Adrenal gland (tissue), 12 donors: ENCODE results near the gene SYNE1. TPM values are rescaled to one million over a fixed set of nuclear protein-coding genes. Genes with fewer than 3 reads are reported as not detected.

Experiments used
- DNase-seq, 7 donors: peaks; one replicate each; pipeline ENCODE4 v3.0.0-alpha.2; 2019 to 2020
- H3K27ac ChIP-seq, 5 donors: fragments of 200-600 bp; sonication (generic) in 4 of 5; 1 replicate in 3 of 5; 2 replicates in 2 of 5; pipeline versions ENCODE4 v1.5.1 to v1.8.0; 2016 to 2020; ENCODE audit warnings: mild to moderate bottlenecking in 1 of 5
- H3K27me3 ChIP-seq: fragments of 200-600 bp; 2 replicates; pipeline ENCODE4 v1.8.0; 2021
- H3K36me3 ChIP-seq, 2 donors: fragments of 200-600 bp; replicated peaks in 1 of 2; 1 replicate in 1 of 2; 2 replicates in 1 of 2; pipeline versions ENCODE4 v1.5.1 to v1.8.0; 2018 to 2022
- H3K4me1 ChIP-seq, 2 donors: fragments of 200-600 bp; replicated peaks in 1 of 2; 1 replicate in 1 of 2; 2 replicates in 1 of 2; pipeline versions ENCODE4 v1.5.1 to v1.8.0; 2018 to 2021
- H3K4me3 ChIP-seq, 4 donors: fragments of 200-600 bp; sonication (generic) in 3 of 4; one replicate each; pipeline ENCODE4 v1.5.1; 2016 to 2018
- H3K9me3 ChIP-seq, 3 donors: fragments of 200-600 bp; sonication (generic) in 1 of 3; replicated peaks in 1 of 3; 1 replicate in 2 of 3; 2 replicates in 1 of 3; pipeline versions ENCODE4 v1.5.1 to v1.8.0; 2016 to 2021
- CTCF ChIP-seq, 6 experiments: fragments of 450-650 bp in 4 of 6; fragments of 200-600 bp in 2 of 6; sonication (generic) in 1 of 6; IDR thresholded peaks; 1 replicate in 5 of 6; 2 replicates in 1 of 6; pipeline versions ENCODE4 v1.5.1 to v1.8.0; 2016 to 2021; ENCODE audit warnings: antibody characterized with exemption in 6 of 6, mild to moderate bottlenecking in 2 of 6, moderate library complexity in 1 of 6
- POLR2A ChIP-seq, 2 donors: fragments of 450-650 bp; IDR thresholded peaks; one replicate each; pipeline ENCODE4 v1.6.1; 2017; ENCODE audit warnings: antibody characterized with exemption in 2 of 2, mild to moderate bottlenecking in 2 of 2, moderate library complexity in 1 of 2
- WGBS, 4 donors: extraction: QIAGEN DNeasy Blood & Tissue Kit in 2 of 4; methylation state at CpG; one replicate each; pipeline versions ENCODE4 v1.1.5 to v1.1.7; 2013 to 2017; 5-methylcytosine and 5-hydroxymethylcytosine counted together
- intact Hi-C, 2 donors: fragments of 100-400 bp; cut with DNase I; formaldehyde crosslinking; loops; one replicate each; pipeline versions ENCODE4 v1.14.1 to v1.15.0; 2022 to 2023
- polyA plus RNA-seq, 3 donors: library from polyadenylated mRNA; stranded (reverse); fragments of 200-250 nt in 2 of 3; fragments of 350-450 nt in 1 of 3; fragmentation: Illumina TruSeq in 1 of 3; extraction: RNeasy Lipid Tissue Mini Kit (QIAGEN cat#74804) in 1 of 3; gene quantifications; one replicate each; pipeline ENCODE4 v1.2.3, GENCODE V29; 2013 to 2014
- total RNA-seq, 9 donors: library from RNA; depleted of rRNA in 4 of 9; stranded (reverse); fragments of >200 nt in 4 of 9; fragments of 120-200 nt in 1 of 9; fragmentation: NEBNext Ultra II Directional in 1 of 9; extraction: Animal tissue kit (Norgen Biotek cat#: 25700) in 1 of 9; gene quantifications; one replicate each; pipeline versions ENCODE4 v1.1.0 to v1.2.4, GENCODE V29; 2013 to 2023
- donor health status: healthy with polysubstance abuse.
- donor health status: Bipolar disorder and iron deficiency.
- donor health status: DM: yes; HTN: yes; CAD: no.
- donor health status: DM: no; HTN: no; CAD: no.
- donor health status: DM: no; HTN: no; CAD: no.
- donor health status: DM: yes; HTN: yes; CAD: no.

The SYNE1 gene
- total and polyA plus RNA-seq, 12 donors: 29.0 to 170 (median 93.1) TPM

DNA sequence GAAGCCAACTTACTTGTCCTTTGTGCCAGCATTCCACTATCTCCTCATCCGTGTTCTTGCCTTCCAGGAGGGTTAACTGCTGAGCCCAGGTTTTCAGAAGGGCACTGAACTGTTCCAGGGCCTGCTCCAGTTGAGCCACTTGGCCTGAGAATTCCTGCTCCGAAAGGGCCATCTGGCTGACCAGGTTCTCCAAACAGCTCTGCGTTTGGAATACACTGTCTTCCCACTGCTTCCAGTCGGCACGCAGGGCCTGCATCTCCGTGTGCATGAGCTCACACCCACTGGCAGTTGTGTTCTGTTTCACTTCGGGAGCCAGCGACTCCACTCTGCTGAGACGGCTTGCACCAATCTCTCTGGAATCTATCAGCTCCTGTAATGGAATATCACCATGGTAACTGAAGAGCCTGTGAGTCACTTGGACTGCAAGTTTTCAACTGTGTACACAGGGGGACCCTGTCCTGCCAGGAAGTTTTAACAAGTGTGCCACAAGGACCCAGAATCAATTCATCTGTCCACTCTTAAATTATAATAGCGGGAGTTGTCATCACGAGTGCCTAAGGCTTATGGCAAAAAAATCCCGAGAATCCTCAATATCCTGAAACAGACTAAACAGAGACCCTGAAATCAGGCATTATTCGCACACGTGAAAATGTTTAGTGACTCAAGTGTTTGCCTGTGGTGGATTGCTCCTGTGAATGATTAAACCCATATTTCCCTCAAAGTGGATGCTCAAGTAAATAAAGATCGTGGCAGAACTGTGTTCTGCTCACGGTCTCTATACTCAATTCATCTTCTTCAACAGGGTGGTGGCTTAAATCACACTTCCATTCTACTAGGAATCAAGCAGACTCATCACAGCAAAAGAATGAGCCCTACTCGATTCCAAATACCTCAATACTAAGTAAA is 255.9 kb downstream of the SYNE1 start:
- intact Hi-C loops: no loop called here
- 16 to 22% (median 20%) methylated on average over 12 to 17 of the region's 17 CpGs for WGBS, 4 donors
- Histone ChIP-seq H3K4me1 (peaks cover 8 to 23% of the 10 kb centered on the region in 2 donors), H3K9me3 (no peaks in the 10 kb centered on the region), H3K27me3 (no peaks in the 10 kb centered on the region), H3K27ac (peak overlapping the region; percentile 61 to 95 (median 90)), H3K4me3 (peak overlapping the region in 3 of 4 donors; percentile 39 to 62 (median 54)), H3K36me3 (peaks cover 0 to 4% of the 10 kb centered on the region in 2 donors)
- peak; percentile 77 to 93 (median 86) for DNase-seq
- peak; percentile 62 to 97 for TF ChIP-seq POLR2A (IDR thresholded peaks at IDR 0.05)
- TF ChIP-seq CTCF (IDR thresholded peaks at IDR 0.05): no peak

DNA sequence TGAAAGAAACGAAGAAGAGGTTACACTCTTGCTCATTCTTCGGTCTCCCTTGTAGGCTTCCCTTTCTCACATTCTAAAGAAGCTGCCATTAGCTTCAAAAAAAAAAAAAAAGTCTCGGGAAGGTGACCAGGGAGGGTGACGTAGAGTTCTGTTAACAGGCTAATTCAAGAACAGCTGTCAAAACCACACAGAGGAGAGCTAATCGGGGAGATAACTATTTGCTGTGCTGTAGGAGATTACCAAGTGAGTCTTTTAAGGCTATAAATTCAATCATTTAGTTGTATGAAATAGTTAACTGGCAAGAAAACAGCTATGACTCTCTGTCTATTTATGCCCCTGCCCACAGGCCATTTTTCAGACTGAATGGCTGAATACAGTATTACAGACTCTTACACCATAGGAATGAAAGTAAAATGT is 256.8 kb downstream of the SYNE1 start:
- Histone ChIP-seq H3K36me3 (peaks cover 0 to 13% of the 10 kb centered on the region in 2 donors), H3K4me3 (peak overlapping the region in 3 of 4 donors; percentile 29 to 62 (median 54)), H3K27me3 (no peaks in the 10 kb centered on the region), H3K27ac (peak overlapping the region; percentile 61 to 95 (median 90)), H3K9me3 (no peaks in the 10 kb centered on the region), H3K4me1 (peaks cover 8 to 23% of the 10 kb centered on the region in 2 donors)
- TF ChIP-seq CTCF (IDR thresholded peaks at IDR 0.05) (no peak), POLR2A (IDR thresholded peaks at IDR 0.05) (peak in 1 of 2 donors; percentile 36)
- DNase-seq: peak in 4 of 7 donors; percentile 18 to 43 (median 28)
- WGBS, 4 donors: 8 to 11% (median 10%) methylated on average over 5 of the region's 5 CpGs
- intact Hi-C loops: no loop called here

- intact Hi-C loops: no loop called here
- TF ChIP-seq CTCF (IDR thresholded peaks at IDR 0.05): no peak
- TF ChIP-seq POLR2A (IDR thresholded peaks at IDR 0.05): no peak
- DNase-seq: no peak
- H3K27ac ChIP-seq: peak overlapping the region in 4 of 5 donors; percentile 61 to 95 (median 92)
- H3K4me3 ChIP-seq: peak overlapping the region in 1 of 4 donors; percentile 62
- H3K9me3 ChIP-seq: no peaks in the 10 kb centered on the region
- H3K36me3 ChIP-seq: peaks cover 0 to 13% of the 10 kb centered on the region in 2 donors
- H3K4me1 ChIP-seq: peaks cover 8 to 23% of the 10 kb centered on the region in 2 donors
- H3K27me3 ChIP-seq: no peaks in the 10 kb centered on the region
Measured at GRCh38 chr6:152379423-152379822, 257.7 kb downstream of the SYNE1 start.

DNA sequence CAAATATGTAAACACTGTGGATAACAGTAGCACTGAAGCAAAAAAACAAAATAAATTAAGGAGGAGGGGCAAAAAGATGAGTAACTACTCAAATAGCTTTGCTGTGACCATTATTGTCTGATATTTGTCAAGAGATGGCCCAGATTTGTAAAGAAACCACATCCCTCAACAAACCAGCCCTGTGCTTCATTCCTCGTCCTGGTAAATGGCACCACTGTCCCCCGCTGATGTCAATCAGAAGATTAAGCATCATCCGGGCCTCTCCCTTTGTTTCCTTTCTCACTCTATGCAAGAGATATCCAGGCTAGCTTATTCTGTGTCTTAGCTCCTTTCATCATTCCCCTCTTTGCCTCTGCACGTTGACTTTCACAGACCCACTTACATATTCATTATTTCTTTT is 259.0 kb downstream of the SYNE1 start:
- H3K36me3 ChIP-seq: peaks cover 0 to 13% of the 10 kb centered on the region in 2 donors
- no peaks in the 10 kb centered on the region for H3K9me3 ChIP-seq
- H3K4me1 ChIP-seq: peaks cover 8 to 23% of the 10 kb centered on the region in 2 donors
- WGBS, 4 donors: 49 to 68% (median 61%) methylated on average over 4 of the region's 4 CpGs
- H3K27me3 ChIP-seq: no peaks in the 10 kb centered on the region
- peak overlapping the region in 1 of 4 donors; percentile 33 for H3K4me3 ChIP-seq
- no peak for DNase-seq
- H3K27ac ChIP-seq: peak overlapping the region in 2 of 5 donors; percentile 61 to 93
- TF ChIP-seq POLR2A (IDR thresholded peaks at IDR 0.05) (peak in 1 of 2 donors; percentile 37), CTCF (IDR thresholded peaks at IDR 0.05) (no peak)
- intact Hi-C loops: no loop called here
